Measurements from ENCODE around the gene USP13.

DNA sequence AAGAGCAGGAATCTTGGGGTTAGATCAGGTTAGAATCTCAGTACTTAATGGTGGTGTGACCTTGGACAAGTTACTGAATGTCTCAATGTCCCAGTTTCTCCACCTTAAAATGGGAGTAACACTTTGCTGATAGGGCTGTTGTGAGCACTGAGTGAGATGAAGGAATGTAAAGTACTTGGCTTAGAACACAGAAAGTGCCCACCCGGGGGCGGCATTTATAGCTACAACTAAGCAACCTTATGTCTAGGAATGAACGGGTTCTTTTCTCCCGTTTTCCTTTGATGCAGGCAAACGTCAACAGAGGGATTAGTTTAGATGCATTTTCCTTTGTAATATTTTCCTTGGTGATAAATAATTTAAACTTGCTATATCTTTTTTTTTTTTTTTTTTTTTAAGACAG is 176.6 kb downstream of the USP13 start:
- TF ChIP-seq, protein P1, sequence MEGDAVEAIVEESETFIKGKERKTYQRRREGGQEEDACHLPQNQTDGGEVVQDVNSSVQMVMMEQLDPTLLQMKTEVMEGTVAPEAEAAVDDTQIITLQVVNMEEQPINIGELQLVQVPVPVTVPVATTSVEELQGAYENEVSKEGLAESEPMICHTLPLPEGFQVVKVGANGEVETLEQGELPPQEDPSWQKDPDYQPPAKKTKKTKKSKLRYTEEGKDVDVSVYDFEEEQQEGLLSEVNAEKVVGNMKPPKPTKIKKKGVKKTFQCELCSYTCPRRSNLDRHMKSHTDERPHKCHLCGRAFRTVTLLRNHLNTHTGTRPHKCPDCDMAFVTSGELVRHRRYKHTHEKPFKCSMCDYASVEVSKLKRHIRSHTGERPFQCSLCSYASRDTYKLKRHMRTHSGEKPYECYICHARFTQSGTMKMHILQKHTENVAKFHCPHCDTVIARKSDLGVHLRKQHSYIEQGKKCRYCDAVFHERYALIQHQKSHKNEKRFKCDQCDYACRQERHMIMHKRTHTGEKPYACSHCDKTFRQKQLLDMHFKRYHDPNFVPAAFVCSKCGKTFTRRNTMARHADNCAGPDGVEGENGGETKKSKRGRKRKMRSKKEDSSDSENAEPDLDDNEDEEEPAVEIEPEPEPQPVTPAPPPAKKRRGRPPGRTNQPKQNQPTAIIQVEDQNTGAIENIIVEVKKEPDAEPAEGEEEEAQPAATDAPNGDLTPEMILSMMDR (IDR thresholded peaks at IDR 0.05) = no peak
- TF ChIP-seq POLR2AphosphoS5 (IDR thresholded peaks at IDR 0.05; ENCODE audit: insufficient read depth in 1 of 2, low read depth in 1 of 2) = no peak
